Upper lobe of right lung (tissue), 1 donor: ENCODE measurements around the gene C1QC. TPM values are rescaled to one million over a fixed set of nuclear protein-coding genes. Genes with fewer than 3 reads are reported as not detected.

Source experiments
- ATAC-seq: fragments of 200-7000 bp; cut with Tn5 transposase; one replicate; pipeline ENCODE4 v1.9.1; 2020; ENCODE audit warnings: mild to moderate bottlenecking, moderate library complexity
- DNase-seq: peaks from one replicate; pipeline ENCODE4 v3.0.0-alpha.2; 2020
- H3K27ac ChIP-seq: fragments of 200-600 bp; one replicate; pipeline ENCODE4 v1.8.0; 2022
- H3K27me3 ChIP-seq: fragments of 200-600 bp; one replicate; pipeline ENCODE4 v1.8.0; 2022; ENCODE audit warnings: mild to moderate bottlenecking
- H3K36me3 ChIP-seq: fragments of 200-600 bp; one replicate; pipeline ENCODE4 v1.8.0; 2022
- H3K4me1 ChIP-seq: fragments of 200-600 bp; one replicate; pipeline ENCODE4 v1.8.0; 2022
- H3K4me3 ChIP-seq: fragments of 200-600 bp; one replicate; pipeline ENCODE4 v1.8.0; 2022; ENCODE audit warnings: mild to moderate bottlenecking
- H3K9me3 ChIP-seq: fragments of 200-600 bp; one replicate; pipeline ENCODE4 v1.8.0; 2022
- intact Hi-C: fragments of 100-400 bp; cut with DNase I; formaldehyde crosslinking; loops from one replicate; pipeline ENCODE4 v1.11.0; 2022
- total RNA-seq: library from RNA; stranded (reverse); fragmentation: NEBNext Ultra II Directional; extraction: Animal tissue kit (Norgen Biotek cat#: 25700); gene quantifications from one replicate; pipeline ENCODE4 v1.2.1, GENCODE V29; 2021
- TF ChIP-seq, protein P1 (sequence below): fragments of 200-600 bp; IDR thresholded peaks from one replicate; pipeline ENCODE4 v1.8.0; 2022; ENCODE audit warnings: antibody characterized with exemption
- donor health status: DM: no; HTN: yes; CAD: no; lungs with severe emphysema.

C1QC gene
- total RNA-seq, 1 donor from 2014 or later, result 353 TPM

DNA sequence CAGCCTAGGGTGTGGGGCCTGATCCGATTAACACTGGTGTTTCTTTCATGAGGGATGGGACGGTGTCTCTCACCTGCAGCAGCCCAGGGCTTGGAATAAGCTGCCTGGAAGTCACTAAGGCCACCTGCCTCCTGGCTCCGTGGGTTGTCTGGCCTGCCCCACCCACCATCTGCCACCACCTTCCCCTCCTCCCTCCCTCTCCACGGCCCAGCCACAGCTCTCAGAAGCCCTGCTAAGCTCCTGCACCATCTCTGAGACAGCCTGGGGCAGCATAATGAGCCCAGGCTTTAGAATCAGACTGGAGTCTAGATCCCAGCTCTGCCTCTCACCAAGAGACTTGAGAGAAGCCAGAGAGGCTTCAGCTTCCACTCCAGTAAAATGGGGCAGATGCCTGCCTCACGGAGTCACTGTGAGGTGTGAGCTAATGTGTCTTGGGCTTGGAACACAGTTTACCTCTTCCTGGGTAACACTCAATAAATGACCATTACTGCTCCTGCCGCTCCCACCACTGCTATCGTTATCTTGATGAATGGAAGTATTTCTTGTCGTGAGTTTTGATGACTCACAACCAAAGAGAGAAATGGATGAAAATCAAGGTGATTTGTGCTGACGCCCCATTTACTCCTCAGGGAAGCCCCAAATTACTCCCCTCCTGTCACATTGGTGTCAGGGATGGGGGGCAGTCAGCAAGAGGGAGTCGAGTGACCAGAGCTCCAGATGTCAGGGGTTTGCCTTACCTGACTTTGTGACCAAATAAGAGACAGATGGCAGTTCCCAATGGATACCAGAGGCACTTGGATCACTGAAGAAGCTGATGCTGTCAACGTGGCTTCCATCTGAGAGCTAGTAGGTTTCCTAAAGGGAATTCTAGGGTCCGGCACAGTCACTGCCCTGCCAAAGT is 30.5 kb upstream of the C1QC start:
- DNase-seq (no peak), ATAC-seq (no peak)
- TF ChIP-seq, protein P1, sequence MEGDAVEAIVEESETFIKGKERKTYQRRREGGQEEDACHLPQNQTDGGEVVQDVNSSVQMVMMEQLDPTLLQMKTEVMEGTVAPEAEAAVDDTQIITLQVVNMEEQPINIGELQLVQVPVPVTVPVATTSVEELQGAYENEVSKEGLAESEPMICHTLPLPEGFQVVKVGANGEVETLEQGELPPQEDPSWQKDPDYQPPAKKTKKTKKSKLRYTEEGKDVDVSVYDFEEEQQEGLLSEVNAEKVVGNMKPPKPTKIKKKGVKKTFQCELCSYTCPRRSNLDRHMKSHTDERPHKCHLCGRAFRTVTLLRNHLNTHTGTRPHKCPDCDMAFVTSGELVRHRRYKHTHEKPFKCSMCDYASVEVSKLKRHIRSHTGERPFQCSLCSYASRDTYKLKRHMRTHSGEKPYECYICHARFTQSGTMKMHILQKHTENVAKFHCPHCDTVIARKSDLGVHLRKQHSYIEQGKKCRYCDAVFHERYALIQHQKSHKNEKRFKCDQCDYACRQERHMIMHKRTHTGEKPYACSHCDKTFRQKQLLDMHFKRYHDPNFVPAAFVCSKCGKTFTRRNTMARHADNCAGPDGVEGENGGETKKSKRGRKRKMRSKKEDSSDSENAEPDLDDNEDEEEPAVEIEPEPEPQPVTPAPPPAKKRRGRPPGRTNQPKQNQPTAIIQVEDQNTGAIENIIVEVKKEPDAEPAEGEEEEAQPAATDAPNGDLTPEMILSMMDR, result no peak
- H3K27ac ChIP-seq, result no peak overlapping the region
- no peaks in the 10 kb centered on the region for H3K4me1 ChIP-seq
- no peak overlapping the region for H3K4me3 ChIP-seq
- H3K27me3 ChIP-seq, result peaks cover 53% of the 10 kb centered on the region
- H3K36me3 ChIP-seq, result no peaks in the 10 kb centered on the region
- no peaks in the 10 kb centered on the region for H3K9me3 ChIP-seq
- intact Hi-C loops, result no loop called here

DNA sequence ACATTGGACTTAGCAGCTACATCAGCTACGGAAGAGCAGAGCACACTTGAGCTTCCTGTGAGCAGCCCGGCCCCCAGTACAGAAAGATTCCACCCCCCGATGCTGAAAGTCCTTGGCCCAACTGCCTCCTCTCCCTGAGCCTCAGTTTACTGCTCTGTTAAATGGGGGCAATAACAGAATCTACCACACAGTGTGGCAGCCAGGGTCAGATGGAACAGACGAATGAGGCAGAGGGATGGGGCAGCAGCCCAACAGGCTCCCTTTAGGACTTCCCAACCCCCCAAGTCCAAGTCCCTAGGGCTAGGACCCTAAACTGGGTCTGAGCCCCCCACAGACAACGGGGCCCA is 29.9 kb upstream of the C1QC start:
- Histone ChIP-seq H3K4me1 (no peaks in the 10 kb centered on the region), H3K36me3 (no peaks in the 10 kb centered on the region), H3K27me3 (peaks cover 53% of the 10 kb centered on the region), H3K27ac (no peak overlapping the region), H3K4me3 (no peak overlapping the region), H3K9me3 (no peaks in the 10 kb centered on the region)
- ATAC-seq (no peak), DNase-seq (no peak)
- intact Hi-C loops, result no loop called here
- TF ChIP-seq, protein P1, result no peak

DNA sequence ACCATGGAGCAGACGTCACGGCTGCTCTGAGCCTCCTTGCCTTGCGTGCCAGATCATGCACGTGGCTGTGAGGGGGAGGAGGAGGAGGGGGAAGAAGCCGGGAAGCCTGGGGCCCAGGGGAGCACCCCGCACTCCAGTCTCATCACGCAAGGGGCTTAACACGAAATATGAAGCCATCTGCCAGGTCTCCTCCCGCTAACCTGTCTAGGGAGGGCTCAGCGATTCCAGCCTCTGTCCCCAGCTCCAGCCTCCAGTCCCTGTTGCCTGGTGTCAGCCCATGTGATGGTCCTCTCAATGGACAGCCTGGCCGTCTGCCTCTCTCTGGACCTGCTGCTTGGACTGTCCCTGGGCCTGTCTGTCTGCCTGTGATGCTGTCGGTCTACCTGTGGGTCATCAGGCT is 29.5 kb upstream of the C1QC start:
- intact Hi-C loops, result no loop called here
- H3K36me3 ChIP-seq, result no peaks in the 10 kb centered on the region
- no peaks in the 10 kb centered on the region for H3K9me3 ChIP-seq
- H3K27me3 ChIP-seq, result peaks cover 56% of the 10 kb centered on the region
- H3K4me3 ChIP-seq, result no peak overlapping the region
- no peak overlapping the region for H3K27ac ChIP-seq
- no peaks in the 10 kb centered on the region for H3K4me1 ChIP-seq
- ATAC-seq (no peak), DNase-seq (no peak)
- TF ChIP-seq, protein P1, result no peak

DNA sequence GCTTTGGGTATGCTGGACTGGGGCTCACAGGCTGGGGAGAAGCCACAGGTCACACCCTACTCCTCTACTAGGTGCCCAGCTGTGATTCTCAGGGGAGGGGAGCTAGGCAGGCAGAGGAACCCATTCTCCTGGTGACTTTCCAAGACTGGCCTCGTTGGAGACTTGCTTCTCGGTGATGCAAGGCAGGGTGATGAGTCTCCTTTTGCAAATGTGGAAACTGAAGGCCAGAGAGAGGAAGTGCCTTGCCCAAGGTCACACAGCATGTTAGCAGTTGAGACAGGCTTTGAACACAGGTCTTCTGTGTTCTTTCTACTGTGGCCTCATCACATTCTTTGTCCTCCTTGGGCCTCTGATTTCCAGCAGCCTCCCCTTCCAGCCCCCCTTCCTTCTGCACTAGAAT is 27.5 kb upstream of the C1QC start:
- H3K36me3 ChIP-seq, result no peaks in the 10 kb centered on the region
- no peak overlapping the region for H3K27ac ChIP-seq
- ATAC-seq, result peak; percentile 48
- H3K9me3 ChIP-seq, result no peaks in the 10 kb centered on the region
- TF ChIP-seq, protein P1, result no peak
- H3K4me1 ChIP-seq, result no peaks in the 10 kb centered on the region
- intact Hi-C loops, result no loop called here
- H3K27me3 ChIP-seq, result peaks cover 63% of the 10 kb centered on the region
- H3K4me3 ChIP-seq, result no peak overlapping the region
- DNase-seq, result no peak

DNA sequence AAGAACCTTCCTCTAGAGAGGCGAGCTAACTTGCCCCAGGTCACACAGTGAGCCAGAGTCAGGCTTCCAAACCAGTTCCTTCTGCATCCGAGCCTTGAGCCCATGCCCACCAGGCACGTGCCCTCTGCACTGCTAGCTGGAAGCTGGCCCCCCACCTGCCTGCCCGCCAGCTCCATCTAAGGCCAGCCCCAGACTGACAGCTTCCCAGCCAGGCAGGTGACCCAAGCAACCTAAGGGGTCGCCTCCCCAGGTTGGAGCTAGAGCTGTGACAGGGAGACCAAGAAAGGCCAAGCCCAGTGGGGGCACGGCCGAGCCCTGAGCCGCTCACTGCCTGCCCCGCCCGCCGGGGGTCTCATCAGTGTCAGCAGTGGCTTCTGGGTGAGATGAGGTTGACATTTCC is 26.9 kb upstream of the C1QC start:
- Histone ChIP-seq H3K4me1 (no peaks in the 10 kb centered on the region), H3K27me3 (peaks cover 62% of the 10 kb centered on the region), H3K27ac (no peak overlapping the region), H3K36me3 (no peaks in the 10 kb centered on the region), H3K4me3 (no peak overlapping the region), H3K9me3 (no peaks in the 10 kb centered on the region)
- DNase-seq (no peak), ATAC-seq (no peak)
- intact Hi-C loops, result no loop called here
- TF ChIP-seq, protein P1, result no peak
